Measurements from ENCODE around the gene RAD51D.
"Not testable (repeated sequence)": the region's sequence is repeated elsewhere in the genome, so short reads cannot be mapped to it uniquely, and the experiment has no call there.

The RAD51D gene

GRCh38 chr17:35046245-35046644 lies 73.4 kb downstream of the RAD51D start:
- TF ChIP-seq ZFP30 (CRISPR knock-in tag; IDR thresholded peaks at IDR 0.05) (no peak), ZC3H10 (CRISPR knock-in tag; IDR thresholded peaks at IDR 0.05) (no peak), OSR1 (CRISPR knock-in tag; IDR thresholded peaks at IDR 0.05) (no peak), SNAI2 (CRISPR knock-in tag; IDR thresholded peaks at IDR 0.05) (no peak), TOX (CRISPR knock-in tag; IDR thresholded peaks at IDR 0.05; ENCODE audit: borderline replicate concordance) (no peak), CSDC2 (CRISPR knock-in tag; IDR thresholded peaks at IDR 0.05) (no peak), RARB (CRISPR knock-in tag; IDR thresholded peaks at IDR 0.05) (no peak), ARNTL (CRISPR knock-in tag; IDR thresholded peaks at IDR 0.05; ENCODE audit: borderline replicate concordance, low read depth) (no peak), ZNF565 (CRISPR knock-in tag; conservative IDR thresholded peaks at IDR 0.05; ENCODE audit: low read depth) (no peak), BACH2 (CRISPR knock-in tag; IDR thresholded peaks at IDR 0.05; ENCODE audit: borderline replicate concordance) (no peak)
- peak; percentile 17; the same call in 1 of the 3 replicates for ATAC-seq

GRCh38 chr17:35045458-35045979 lies 74.1 kb downstream of the RAD51D start:
- not testable (repeated sequence) for ATAC-seq

DNA sequence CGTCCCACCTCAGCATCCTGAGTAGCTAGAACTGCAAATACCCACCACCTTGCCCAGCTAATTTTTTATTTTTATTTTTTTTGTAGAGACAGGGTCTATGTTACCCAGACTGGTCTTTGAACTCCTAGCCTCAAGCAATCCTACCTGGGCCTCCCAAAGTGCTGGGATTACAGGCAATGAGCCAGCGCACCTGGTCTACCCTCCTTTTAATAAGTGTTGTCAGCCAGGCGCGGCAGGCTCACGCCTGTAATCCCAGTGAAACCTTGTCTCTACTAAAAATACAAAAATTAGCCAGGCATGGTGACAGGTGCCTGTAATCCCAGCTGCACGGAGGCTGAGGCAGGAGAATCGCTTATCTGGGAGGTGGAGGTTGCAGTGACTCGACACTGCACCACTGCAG lies 75.5 kb downstream of the RAD51D start:
- TF ChIP-seq ARNTL (CRISPR knock-in tag; IDR thresholded peaks at IDR 0.05; ENCODE audit: borderline replicate concordance, low read depth) = no peak
- no peak for TF ChIP-seq ISL1 (CRISPR knock-in tag; IDR thresholded peaks at IDR 0.05)
- TF ChIP-seq ZFP30 (CRISPR knock-in tag; IDR thresholded peaks at IDR 0.05) = no peak
- no peak for TF ChIP-seq ZNF8 (CRISPR knock-in tag; IDR thresholded peaks at IDR 0.05)
- no peak for TF ChIP-seq ZC3H10 (CRISPR knock-in tag; IDR thresholded peaks at IDR 0.05)
- TF ChIP-seq ESRRG (CRISPR knock-in tag; IDR thresholded peaks at IDR 0.05) = no peak
- TF ChIP-seq CREB5 (CRISPR knock-in tag; IDR thresholded peaks at IDR 0.05; ENCODE audit: low read depth) = no peak
- TF ChIP-seq PATZ1 (CRISPR knock-in tag; IDR thresholded peaks at IDR 0.05; ENCODE audit: borderline replicate concordance) = no peak
- TF ChIP-seq, protein P1, sequence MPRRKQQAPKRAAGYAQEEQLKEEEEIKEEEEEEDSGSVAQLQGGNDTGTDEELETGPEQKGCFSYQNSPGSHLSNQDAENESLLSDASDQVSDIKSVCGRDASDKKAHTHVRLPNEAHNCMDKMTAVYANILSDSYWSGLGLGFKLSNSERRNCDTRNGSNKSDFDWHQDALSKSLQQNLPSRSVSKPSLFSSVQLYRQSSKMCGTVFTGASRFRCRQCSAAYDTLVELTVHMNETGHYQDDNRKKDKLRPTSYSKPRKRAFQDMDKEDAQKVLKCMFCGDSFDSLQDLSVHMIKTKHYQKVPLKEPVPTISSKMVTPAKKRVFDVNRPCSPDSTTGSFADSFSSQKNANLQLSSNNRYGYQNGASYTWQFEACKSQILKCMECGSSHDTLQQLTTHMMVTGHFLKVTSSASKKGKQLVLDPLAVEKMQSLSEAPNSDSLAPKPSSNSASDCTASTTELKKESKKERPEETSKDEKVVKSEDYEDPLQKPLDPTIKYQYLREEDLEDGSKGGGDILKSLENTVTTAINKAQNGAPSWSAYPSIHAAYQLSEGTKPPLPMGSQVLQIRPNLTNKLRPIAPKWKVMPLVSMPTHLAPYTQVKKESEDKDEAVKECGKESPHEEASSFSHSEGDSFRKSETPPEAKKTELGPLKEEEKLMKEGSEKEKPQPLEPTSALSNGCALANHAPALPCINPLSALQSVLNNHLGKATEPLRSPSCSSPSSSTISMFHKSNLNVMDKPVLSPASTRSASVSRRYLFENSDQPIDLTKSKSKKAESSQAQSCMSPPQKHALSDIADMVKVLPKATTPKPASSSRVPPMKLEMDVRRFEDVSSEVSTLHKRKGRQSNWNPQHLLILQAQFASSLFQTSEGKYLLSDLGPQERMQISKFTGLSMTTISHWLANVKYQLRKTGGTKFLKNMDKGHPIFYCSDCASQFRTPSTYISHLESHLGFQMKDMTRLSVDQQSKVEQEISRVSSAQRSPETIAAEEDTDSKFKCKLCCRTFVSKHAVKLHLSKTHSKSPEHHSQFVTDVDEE (CRISPR knock-in tag; IDR thresholded peaks at IDR 0.05) = no peak
- no peak for TF ChIP-seq OSR1 (CRISPR knock-in tag; IDR thresholded peaks at IDR 0.05)
- no peak for TF ChIP-seq GLIS3 (CRISPR knock-in tag; IDR thresholded peaks at IDR 0.05)
- no peak for TF ChIP-seq TCF4 (CRISPR knock-in tag; IDR thresholded peaks at IDR 0.05; ENCODE audit: borderline replicate concordance)
- no peak for TF ChIP-seq BACH2 (CRISPR knock-in tag; IDR thresholded peaks at IDR 0.05; ENCODE audit: borderline replicate concordance)
- TF ChIP-seq TOX (CRISPR knock-in tag; IDR thresholded peaks at IDR 0.05; ENCODE audit: borderline replicate concordance) = no peak
- TF ChIP-seq, protein P2, sequence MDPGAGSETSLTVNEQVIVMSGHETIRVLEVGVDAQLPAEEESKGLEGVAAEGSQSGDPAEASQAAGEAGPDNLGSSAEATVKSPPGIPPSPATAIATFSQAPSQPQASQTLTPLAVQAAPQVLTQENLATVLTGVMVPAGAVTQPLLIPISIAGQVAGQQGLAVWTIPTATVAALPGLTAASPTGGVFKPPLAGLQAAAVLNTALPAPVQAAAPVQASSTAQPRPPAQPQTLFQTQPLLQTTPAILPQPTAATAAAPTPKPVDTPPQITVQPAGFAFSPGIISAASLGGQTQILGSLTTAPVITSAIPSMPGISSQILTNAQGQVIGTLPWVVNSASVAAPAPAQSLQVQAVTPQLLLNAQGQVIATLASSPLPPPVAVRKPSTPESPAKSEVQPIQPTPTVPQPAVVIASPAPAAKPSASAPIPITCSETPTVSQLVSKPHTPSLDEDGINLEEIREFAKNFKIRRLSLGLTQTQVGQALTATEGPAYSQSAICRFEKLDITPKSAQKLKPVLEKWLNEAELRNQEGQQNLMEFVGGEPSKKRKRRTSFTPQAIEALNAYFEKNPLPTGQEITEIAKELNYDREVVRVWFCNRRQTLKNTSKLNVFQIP (CRISPR knock-in tag; IDR thresholded peaks at IDR 0.05; ENCODE audit: borderline replicate concordance, low read depth) = no peak
- TF ChIP-seq ZNF70 (CRISPR knock-in tag; IDR thresholded peaks at IDR 0.05) = no peak
- no peak for ATAC-seq
